HCT116 (cell line): ENCODE results near the gene ARVCF. TPM values are rescaled to one million over a fixed set of nuclear protein-coding genes. Genes with fewer than 3 reads are reported as not detected.

Experiments used
- ATAC-seq: fragments of 200-7000 bp; cut with Tn5 transposase; 2 replicates; pipeline ENCODE4 v1.9.1; 2020; ENCODE audit warnings: mild to moderate bottlenecking, moderate library complexity
- BruUV-seq: library from RNA; stranded (reverse); fragments of 400-500 nt; replicated peaks from 2 replicates; lab custom pipeline; 2021; lab: Mats Ljungman, UMichigan
- CTCF ChIA-PET: fragments of 300-600 bp; sonication (Branson Sonifier 250); formaldehyde crosslinking; loops from one replicate; lab custom pipeline; 2021; ENCODE audit warnings: antibody characterized with exemption; lab: Charles Lee
- POLR2A ChIA-PET: fragments of 300-600, 350-600 bp; sonication (Branson Sonifier 250); formaldehyde crosslinking; loops from one replicate; lab custom pipeline; 2021; ENCODE audit warnings: antibody characterized with exemption; lab: Charles Lee
- RAD21 ChIA-PET, 2 experiments: fragments of 300-600 bp; sonication (Branson Sonifier 250); formaldehyde crosslinking; loops; one replicate each; lab custom pipeline; 2023; ENCODE audit warnings: low total read pairs in 2 of 2; ENCODE audit not compliant: uncharacterized antibody in 2 of 2, unreplicated experiment in 2 of 2, low non-redundant PET in 1 of 2; lab: Charles Lee
- DNase-seq: peaks from one replicate; pipeline ENCODE4 v3.0.0-alpha.2; 2010; ENCODE audit warnings: low read depth, low spot score
- H2AFZ ChIP-seq: fragments of 200-600 bp; shearing (Covaris generic), sonication (generic); 2 replicates; pipeline ENCODE4 v1.6.1; 2017; ENCODE audit warnings: low read depth, mixed run types, mixed read lengths, antibody characterized with exemption, low read length; ENCODE audit not compliant: poor library complexity, severe bottlenecking
- H3K27ac ChIP-seq: 2 replicates; pipeline ENCODE4 v1.5.1; 2012; ENCODE audit warnings: low read depth, low read length
- H3K27me3 ChIP-seq: fragments of 200-600 bp; sonication (generic); 2 replicates; pipeline ENCODE4 v1.6.1; 2016; ENCODE audit warnings: mixed run types, low read length, mixed read lengths; ENCODE audit not compliant: insufficient read depth
- H3K36me3 ChIP-seq, 2 experiments: fragments of 200-500 bp in 1 of 2; fragments of 200-600 bp in 1 of 2; sonication (Bioruptor generic) in 1 of 2; sonication (generic) in 1 of 2; 2 replicates each; pipeline versions ENCODE4 v1.5.1 to v1.6.1; 2014 to 2016; ENCODE audit warnings: low read length in 2 of 2, inconsistent platforms in 1 of 2, mixed read lengths in 1 of 2, mixed run types in 1 of 2; ENCODE audit not compliant: insufficient read depth in 2 of 2, control insufficient read depth in 1 of 2
- H3K4me1 ChIP-seq, 2 experiments: fragments of 200-600 bp in 1 of 2; sonication (generic) in 1 of 2; 2 replicates each; pipeline versions ENCODE4 v1.5.1 to v1.6.1; 2012 to 2017; ENCODE audit warnings: low read length in 2 of 2, inconsistent platforms in 1 of 2, mild to moderate bottlenecking in 1 of 2, mixed read lengths in 1 of 2, mixed run types in 1 of 2, moderate library complexity in 1 of 2; ENCODE audit not compliant: insufficient read depth in 2 of 2, control insufficient read depth in 1 of 2
- H3K4me2 ChIP-seq: fragments of 200-600 bp; sonication (generic); 2 replicates; pipeline ENCODE4 v1.6.1; 2017; ENCODE audit warnings: mixed run types, low read length, mixed read lengths
- H3K4me3 ChIP-seq, 2 experiments: fragments of 200-600 bp in 1 of 2; sonication (generic) in 1 of 2; replicated peaks in 1 of 2; 2 replicates each; pipeline ENCODE4 v1.5.1; 2011 to 2016; ENCODE audit warnings: low read length in 2 of 2, control low read depth in 1 of 2, low read depth in 1 of 2, mild to moderate bottlenecking in 1 of 2, mixed read lengths in 1 of 2, mixed run types in 1 of 2
- H3K79me2 ChIP-seq: fragments of 200-600 bp; sonication (generic); 2 replicates; pipeline ENCODE4 v1.6.1; 2017; ENCODE audit warnings: mild to moderate bottlenecking, mixed run types, low read length, moderate library complexity, mixed read lengths; ENCODE audit not compliant: insufficient read depth
- H3K9ac ChIP-seq: fragments of 200-600 bp; sonication (generic); 2 replicates; pipeline ENCODE4 v1.6.1; 2016; ENCODE audit warnings: low read length, mixed read lengths
- H3K9me2 ChIP-seq: fragments of 200-600 bp; sonication (generic), shearing (Covaris generic); 2 replicates; pipeline ENCODE4 v1.6.1; 2017; ENCODE audit warnings: mixed run types, mild to moderate bottlenecking, moderate library complexity; ENCODE audit not compliant: insufficient read depth
- H3K9me3 ChIP-seq, 2 experiments: fragments of 200-500 bp in 1 of 2; fragments of 200-600 bp in 1 of 2; sonication (Bioruptor generic) in 1 of 2; sonication (generic) in 1 of 2; 2 replicates each; pipeline ENCODE4 v1.6.1; 2014 to 2017; ENCODE audit warnings: low read length in 2 of 2, mixed read lengths in 2 of 2, inconsistent platforms in 1 of 2, low read depth in 1 of 2, mild to moderate bottlenecking in 1 of 2, mixed run types in 1 of 2, moderate library complexity in 1 of 2; ENCODE audit not compliant: control insufficient read depth in 1 of 2, insufficient read depth in 1 of 2
- H4K20me1 ChIP-seq: fragments of 200-600 bp; sonication (generic), shearing (Covaris generic); 2 replicates; pipeline ENCODE4 v1.6.1; 2017; ENCODE audit warnings: mixed run types, mild to moderate bottlenecking, moderate library complexity; ENCODE audit not compliant: insufficient read depth
- ATF3 ChIP-seq: IDR thresholded peaks from 2 replicates; pipeline ENCODE4 v1.6.1; 2012
- CEBPB ChIP-seq: IDR thresholded peaks from 2 replicates; pipeline ENCODE4 v1.6.1; 2012; ENCODE audit warnings: low read depth
- EZH2 ChIP-seq: fragments of 200-600 bp; sonication (generic); IDR thresholded peaks from 2 replicates; pipeline ENCODE4 v1.6.1; 2017; ENCODE audit warnings: antibody characterized with exemption, mixed run types
- JUND ChIP-seq: IDR thresholded peaks from 2 replicates; pipeline ENCODE4 v1.6.1; 2012
- POLR2AphosphoS5 ChIP-seq: IDR thresholded peaks from 2 replicates; pipeline ENCODE4 v1.6.1; 2011; ENCODE audit warnings: mild to moderate bottlenecking, low read depth, low read length, moderate library complexity
- RAD21 ChIP-seq: IDR thresholded peaks from 2 replicates; pipeline ENCODE4 v1.6.1; 2012; ENCODE audit warnings: low read depth, mild to moderate bottlenecking
- SRF ChIP-seq: IDR thresholded peaks from 2 replicates; pipeline ENCODE4 v1.6.1; 2012; ENCODE audit warnings: low read depth
- TCF7L2 ChIP-seq: IDR thresholded peaks from 2 replicates; pipeline ENCODE4 v1.7.0; 2011; ENCODE audit warnings: borderline replicate concordance, inconsistent platforms; ENCODE audit not compliant: insufficient read depth, insufficient read length; ENCODE audit errors: extremely low read depth
- YY1 ChIP-seq: IDR thresholded peaks from 2 replicates; pipeline ENCODE4 v1.6.1; 2011; ENCODE audit warnings: low read length, low read depth, moderate library complexity, mild to moderate bottlenecking; ENCODE audit not compliant: insufficient replicate concordance; ENCODE audit errors: extremely low read depth
- ZNF274 ChIP-seq: fragments of 200-500 bp; sonication (Bioruptor generic); IDR thresholded peaks from 2 replicates; pipeline ENCODE4 v1.6.1; 2014; ENCODE audit warnings: mild to moderate bottlenecking, low read depth, low read length, inconsistent platforms
- intact Hi-C: fragments of 100-400 bp; cut with micrococcal nuclease; formaldehyde crosslinking; loops from 2 replicates; pipeline ENCODE4 v1.10.0; 2022
- total RNA-seq: library from RNA; stranded (reverse); gene quantifications from one replicate; pipeline ENCODE4 v1.2.1, GENCODE V29; 2021; ENCODE audit not compliant: unreplicated experiment

Gene ARVCF
- total RNA-seq, 1 experiment from 2014 or later: 42.8 TPM

DNA sequence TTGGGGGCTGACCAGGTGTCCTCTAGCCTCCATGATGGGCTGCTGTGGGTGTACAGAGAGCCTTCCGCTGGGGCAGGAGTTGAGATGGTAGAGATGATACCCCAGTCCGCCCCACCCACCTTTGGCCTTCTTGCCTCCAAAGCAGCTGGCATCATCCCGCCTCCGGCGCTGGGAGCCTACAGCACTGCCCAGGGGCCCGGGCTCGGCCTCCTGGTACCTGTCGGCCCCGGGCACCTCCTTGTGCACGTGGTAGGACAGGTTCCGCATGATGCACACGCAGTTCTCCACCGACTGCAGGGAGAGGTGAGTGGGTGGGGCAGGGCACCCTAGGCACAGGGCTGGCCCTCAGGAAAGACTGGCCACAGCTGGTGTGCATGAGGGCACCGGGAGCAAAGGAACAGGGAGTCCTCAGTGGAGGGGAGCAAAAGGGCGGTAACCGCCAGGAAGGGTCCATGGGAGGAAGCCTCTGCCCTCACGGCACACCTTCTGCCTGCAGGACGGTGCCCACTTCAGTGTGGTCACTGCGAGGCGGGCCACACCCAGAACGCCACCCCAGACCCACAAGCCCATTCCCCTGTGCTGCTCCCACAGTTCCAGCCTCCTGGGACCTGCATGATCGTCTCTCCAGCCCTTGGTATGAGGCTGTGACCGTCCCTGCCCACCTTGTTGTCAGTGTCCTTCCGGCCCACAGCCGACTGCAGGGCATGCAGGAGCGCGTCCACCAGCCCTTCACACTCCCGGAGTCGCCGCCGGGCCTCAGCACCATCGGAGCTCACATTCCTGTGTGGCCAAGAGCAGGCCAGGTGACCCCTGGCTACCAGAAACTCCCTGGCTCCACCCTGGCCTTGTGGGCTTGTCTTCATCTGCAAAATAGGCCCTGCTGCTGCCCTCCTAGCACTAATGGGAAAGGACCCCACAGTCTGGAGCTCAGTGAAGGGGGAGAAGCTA lies 39.1 kb downstream of the ARVCF start:
- no peak overlapping the region for H3K4me2 ChIP-seq
- no peak for ATAC-seq
- ChIA-PET CTCF (no interaction called here), POLR2A (no interaction called here), RAD21 (no interaction called here)
- no peak overlapping the region for H3K4me3 ChIP-seq
- BruUV-seq: no TSS peak
- DNase-seq: no peak
- H3K27ac ChIP-seq: no peak overlapping the region
- no peaks in the 10 kb centered on the region for H3K9me3 ChIP-seq
- H4K20me1 ChIP-seq: no peaks in the 10 kb centered on the region
- TF ChIP-seq SRF: no peak
- TF ChIP-seq, all 23 proteins: peak for 0
- no peak overlapping the region for H2AFZ ChIP-seq
- no peak overlapping the region for H3K9ac ChIP-seq
- H3K9me2 ChIP-seq: no peaks in the 10 kb centered on the region
- peaks cover 14 to 28% of the 10 kb centered on the region in 2 experiments for H3K4me1 ChIP-seq
- peaks cover 5 to 10% of the 10 kb centered on the region in 2 experiments; a peak in 2 of 4 replicates for H3K36me3 ChIP-seq
- H3K27me3 ChIP-seq: no peaks in the 10 kb centered on the region
- no peaks in the 10 kb centered on the region; the same call in 1 of the 2 replicates for H3K79me2 ChIP-seq
- intact Hi-C loops: no loop called here

GRCh38 chr22:19976671-19977070 lies 40.0 kb downstream of the ARVCF start:
- intact Hi-C loops: no loop called here
- Histone ChIP-seq H3K79me2 (no peaks in the 10 kb centered on the region), H3K9ac (no peak overlapping the region), H3K27ac (no peak overlapping the region), H3K27me3 (no peaks in the 10 kb centered on the region), H3K9me2 (no peaks in the 10 kb centered on the region), H3K9me3 (no peaks in the 10 kb centered on the region), H3K4me2 (no peak overlapping the region), H2AFZ (no peak overlapping the region), H4K20me1 (no peaks in the 10 kb centered on the region), H3K36me3 (peaks cover 6 to 10% of the 10 kb centered on the region in 2 experiments; a peak in 2 of 4 replicates), H3K4me3 (no peak overlapping the region), H3K4me1 (peaks cover 14 to 28% of the 10 kb centered on the region in 2 experiments)
- BruUV-seq: no TSS peak
- ChIA-PET CTCF (no interaction called here), POLR2A (no interaction called here), RAD21 (no interaction called here)
- DNase-seq: no peak
- TF ChIP-seq ZNF274 (no peak), POLR2AphosphoS5 (no peak), JUND (no peak), CEBPB (no peak), TCF7L2 (no peak), YY1 (no peak), EZH2 (no peak), ATF3 (no peak), RAD21 (no peak), SRF (no peak)
- no peak for ATAC-seq
